ENCODE results near the gene ATXN10. TPM values are rescaled to one million over a fixed set of nuclear protein-coding genes. Genes with fewer than 3 reads are reported as not detected.

Gene ATXN10
- total RNA-seq, 1 experiment from 2014 or later, result 303 TPM

DNA sequence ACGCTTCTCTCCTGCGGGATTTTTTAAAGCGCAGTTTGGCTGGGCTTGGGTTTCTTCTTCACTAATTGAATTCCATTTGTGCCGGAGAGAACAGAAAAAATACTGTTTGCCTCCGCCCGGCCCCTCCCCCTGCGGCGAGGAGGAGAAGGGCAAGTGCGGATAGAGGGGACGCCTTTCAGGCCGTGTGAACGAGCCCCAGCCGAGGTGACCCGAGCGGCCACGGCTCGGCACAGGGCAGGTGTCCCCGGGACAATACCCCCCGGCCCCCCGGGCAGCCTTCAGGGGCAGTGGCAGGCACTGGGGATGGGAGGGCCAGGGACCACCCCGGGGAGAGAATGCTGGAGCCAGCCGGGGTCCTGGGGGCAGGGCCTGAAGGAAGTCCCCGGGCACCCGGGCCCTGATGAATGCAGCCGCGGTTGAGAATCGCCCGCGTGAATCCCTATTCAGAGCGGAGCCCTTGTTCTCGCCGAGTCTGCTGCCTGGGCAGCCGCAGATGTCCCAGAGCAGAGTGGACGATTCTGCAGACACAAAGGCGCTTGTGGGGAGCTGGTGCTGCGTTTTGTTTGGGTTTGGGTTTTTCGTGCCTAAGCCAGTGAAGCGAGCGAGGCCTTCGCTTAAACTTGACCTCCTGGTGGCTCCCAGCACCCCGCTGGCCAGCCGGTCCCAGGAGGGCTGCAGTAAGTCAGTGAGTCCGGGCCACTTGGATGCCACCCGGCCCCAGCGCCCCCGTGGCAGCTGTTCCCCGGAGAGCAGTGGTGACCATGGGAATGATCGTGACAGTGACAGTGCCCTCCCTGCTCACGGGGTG, 209.3 kb downstream of the ATXN10 start:
- Histone ChIP-seq H3F3A (ENCODE audit: insufficient read depth, low read depth) (0 out of 2 replicates have a peak, but pooled peaks cover 8% of the 10 kb centered on the region), H3K4me1 (replicated peaks; ENCODE audit: insufficient read depth) (no peaks in the 10 kb centered on the region), H3K79me2 (ENCODE audit: low read depth) (no peaks in the 10 kb centered on the region), H3K27me3 (ENCODE audit: insufficient read depth, low read depth) (no peaks in the 10 kb centered on the region), H4K20me1 (ENCODE audit: insufficient read depth) (no peaks in the 10 kb centered on the region), H3K4me3 (no peak overlapping the region), H3K36me3 (ENCODE audit: low read depth) (no peaks in the 10 kb centered on the region), H3K9me2 (ENCODE audit: insufficient read depth) (no peaks in the 10 kb centered on the region), H3K27ac (no peak overlapping the region), H3K9me3 (ENCODE audit: insufficient read depth, low read depth) (no peaks in the 10 kb centered on the region), H3K4me2 (no peak overlapping the region), H2AFZ (no peak overlapping the region)
- TF ChIP-seq, protein P1, sequence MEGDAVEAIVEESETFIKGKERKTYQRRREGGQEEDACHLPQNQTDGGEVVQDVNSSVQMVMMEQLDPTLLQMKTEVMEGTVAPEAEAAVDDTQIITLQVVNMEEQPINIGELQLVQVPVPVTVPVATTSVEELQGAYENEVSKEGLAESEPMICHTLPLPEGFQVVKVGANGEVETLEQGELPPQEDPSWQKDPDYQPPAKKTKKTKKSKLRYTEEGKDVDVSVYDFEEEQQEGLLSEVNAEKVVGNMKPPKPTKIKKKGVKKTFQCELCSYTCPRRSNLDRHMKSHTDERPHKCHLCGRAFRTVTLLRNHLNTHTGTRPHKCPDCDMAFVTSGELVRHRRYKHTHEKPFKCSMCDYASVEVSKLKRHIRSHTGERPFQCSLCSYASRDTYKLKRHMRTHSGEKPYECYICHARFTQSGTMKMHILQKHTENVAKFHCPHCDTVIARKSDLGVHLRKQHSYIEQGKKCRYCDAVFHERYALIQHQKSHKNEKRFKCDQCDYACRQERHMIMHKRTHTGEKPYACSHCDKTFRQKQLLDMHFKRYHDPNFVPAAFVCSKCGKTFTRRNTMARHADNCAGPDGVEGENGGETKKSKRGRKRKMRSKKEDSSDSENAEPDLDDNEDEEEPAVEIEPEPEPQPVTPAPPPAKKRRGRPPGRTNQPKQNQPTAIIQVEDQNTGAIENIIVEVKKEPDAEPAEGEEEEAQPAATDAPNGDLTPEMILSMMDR (conservative IDR thresholded peaks at IDR 0.05), result no peak
- no peak for TF ChIP-seq EZH2 (IDR thresholded peaks at IDR 0.05; ENCODE audit: low read depth)
- intact Hi-C loops (cut with micrococcal nuclease; ENCODE audit: unreplicated experiment), result no loop called here
- POLR2A ChIA-PET (ENCODE audit: unreplicated experiment), result no interaction called here
- CTCF ChIA-PET, result no interaction called here
- DNase-seq, result no peak
- no TSS peak for BruUV-seq (replicated peaks)

GRCh38 chr22:45881524-45881875, 209.9 kb downstream of the ATXN10 start:
- no peak overlapping the region for H3K27ac ChIP-seq
- no peaks in the 10 kb centered on the region for H3K9me3 ChIP-seq (ENCODE audit: insufficient read depth, low read depth)
- no peaks in the 10 kb centered on the region for H3K36me3 ChIP-seq (ENCODE audit: low read depth)
- no peak for DNase-seq
- H3K9me2 ChIP-seq (ENCODE audit: insufficient read depth), result no peaks in the 10 kb centered on the region
- no peak overlapping the region for H3K4me2 ChIP-seq
- H2AFZ ChIP-seq, result no peak overlapping the region
- no peaks in the 10 kb centered on the region for H3K27me3 ChIP-seq (ENCODE audit: insufficient read depth, low read depth)
- TF ChIP-seq, protein P1 (conservative IDR thresholded peaks at IDR 0.05), result no peak
- no peak for TF ChIP-seq EZH2 (IDR thresholded peaks at IDR 0.05; ENCODE audit: low read depth)
- ChIA-PET CTCF (no interaction called here), POLR2A (ENCODE audit: unreplicated experiment) (no interaction called here)
- no peaks in the 10 kb centered on the region for H3K4me1 ChIP-seq (replicated peaks; ENCODE audit: insufficient read depth)
- no TSS peak for BruUV-seq (replicated peaks)
- H3K79me2 ChIP-seq (ENCODE audit: low read depth), result no peaks in the 10 kb centered on the region
- no peak overlapping the region for H3K4me3 ChIP-seq
- intact Hi-C loops (cut with micrococcal nuclease; ENCODE audit: unreplicated experiment), result no loop called here
- H4K20me1 ChIP-seq (ENCODE audit: insufficient read depth), result no peaks in the 10 kb centered on the region
- 0 out of 2 replicates have a peak, but pooled peaks cover 8% of the 10 kb centered on the region for H3F3A ChIP-seq (ENCODE audit: insufficient read depth, low read depth)

GRCh38 chr22:45882881-45883810, 211.5 kb downstream of the ATXN10 start:
- peaks cover 16% of the 10 kb centered on the region; the same call in 1 of the 2 replicates for H3F3A ChIP-seq (ENCODE audit: insufficient read depth, low read depth)
- no peaks in the 10 kb centered on the region for H3K79me2 ChIP-seq (ENCODE audit: low read depth)
- no peak overlapping the region for H2AFZ ChIP-seq
- H4K20me1 ChIP-seq (ENCODE audit: insufficient read depth), result no peaks in the 10 kb centered on the region
- no peak for TF ChIP-seq EZH2 (IDR thresholded peaks at IDR 0.05; ENCODE audit: low read depth)
- TF ChIP-seq, protein P1 (conservative IDR thresholded peaks at IDR 0.05), result no peak
- no peaks in the 10 kb centered on the region for H3K9me3 ChIP-seq (ENCODE audit: insufficient read depth, low read depth)
- intact Hi-C loops (cut with micrococcal nuclease; ENCODE audit: unreplicated experiment), result no loop called here
- H3K36me3 ChIP-seq (ENCODE audit: low read depth), result no peaks in the 10 kb centered on the region
- POLR2A ChIA-PET (ENCODE audit: unreplicated experiment), result no interaction called here
- H3K27ac ChIP-seq, result no peak overlapping the region
- CTCF ChIA-PET, result no interaction called here
- no peak overlapping the region for H3K4me2 ChIP-seq
- DNase-seq, result peak in 1 of 2 experiments; percentile 33
- no peak overlapping the region for H3K4me3 ChIP-seq
- no peaks in the 10 kb centered on the region for H3K27me3 ChIP-seq (ENCODE audit: insufficient read depth, low read depth)
- no TSS peak for BruUV-seq (replicated peaks)
- peaks cover 13% of the 10 kb centered on the region for H3K4me1 ChIP-seq (replicated peaks; ENCODE audit: insufficient read depth)
- no peaks in the 10 kb centered on the region for H3K9me2 ChIP-seq (ENCODE audit: insufficient read depth)

Measured in PC-9 (cell line).